SU-DHL-6 (cell line): ENCODE measurements around the gene RASAL3.

Experiments
- H2AFZ ChIP-seq: fragments of 200-600 bp; sonication (generic); 2 replicates; pipeline ENCODE4 v1.6.1; 2014; ENCODE audit warnings: low read depth, mild to moderate bottlenecking, moderate library complexity, mixed read lengths, antibody characterized with exemption, low read length; ENCODE audit not compliant: severe bottlenecking
- H3F3A ChIP-seq: fragments of 200-600 bp; shearing (Covaris generic); 2 replicates; pipeline ENCODE4 v1.6.0; 2016; ENCODE audit warnings: antibody characterized with exemption, mild to moderate bottlenecking; ENCODE audit not compliant: insufficient read depth
- H3K27ac ChIP-seq: fragments of 200-600 bp; sonication (generic); 2 replicates; pipeline ENCODE4 v1.5.1; 2016; ENCODE audit warnings: low read depth, mild to moderate bottlenecking, low read length, moderate library complexity, mixed read lengths
- H3K27me3 ChIP-seq: fragments of 200-600 bp; sonication (generic), shearing (Covaris generic); 2 replicates; pipeline ENCODE4 v1.6.0; 2014; ENCODE audit warnings: mild to moderate bottlenecking, low read length
- H3K36me3 ChIP-seq: fragments of 200-600 bp; sonication (generic); 2 replicates; pipeline ENCODE4 v1.6.1; 2014; ENCODE audit warnings: mild to moderate bottlenecking, low read length, mixed read lengths
- H3K4me2 ChIP-seq: fragments of 300-600, 200-600 bp; shearing (Covaris generic), sonication (generic); 2 replicates; pipeline ENCODE4 v1.6.0; 2014; ENCODE audit warnings: low read length, low read depth, mild to moderate bottlenecking; ENCODE audit not compliant: poor library complexity, severe bottlenecking
- H3K4me3 ChIP-seq: fragments of 200-600 bp; sonication (generic); 2 replicates; pipeline ENCODE4 v1.5.1; 2014; ENCODE audit warnings: antibody characterized with exemption, low read length, mild to moderate bottlenecking, mixed read lengths; ENCODE audit not compliant: insufficient read depth, poor library complexity, severe bottlenecking
- H3K79me2 ChIP-seq: fragments of 200-600 bp; sonication (generic); 2 replicates; pipeline ENCODE4 v1.6.1; 2014; ENCODE audit warnings: mild to moderate bottlenecking, low read length, moderate library complexity; ENCODE audit not compliant: insufficient read depth
- H3K9ac ChIP-seq: fragments of 200-600 bp; sonication (generic); 2 replicates; pipeline ENCODE4 v1.7.0; 2014; ENCODE audit warnings: mild to moderate bottlenecking, low read length
- H3K9me2 ChIP-seq: fragments of 200-600 bp; sonication (generic); replicated peaks from 2 replicates; pipeline ENCODE4 v1.6.1; 2014; ENCODE audit warnings: low read length; ENCODE audit not compliant: insufficient read depth
- H3K9me3 ChIP-seq: fragments of 200-600 bp; sonication (generic); 2 replicates; pipeline ENCODE4 v1.6.1; 2014; ENCODE audit warnings: low read length, mixed read lengths; ENCODE audit not compliant: insufficient read depth
- H4K20me1 ChIP-seq: fragments of 200-600 bp; sonication (generic); 2 replicates; pipeline ENCODE4 v1.6.1; 2014; ENCODE audit warnings: low read depth, mild to moderate bottlenecking, antibody characterized with exemption, low read length, moderate library complexity, mixed read lengths
- CTCF ChIP-seq: fragments of 200-600 bp; sonication (generic); IDR thresholded peaks from one replicate; pipeline ENCODE4 v1.5.1; 2017; ENCODE audit warnings: antibody characterized with exemption, mild to moderate bottlenecking, low read length, moderate library complexity; ENCODE audit not compliant: insufficient read depth, poor library complexity, severe bottlenecking
- EZH2phosphoT487 ChIP-seq: fragments of 200-600 bp; sonication (generic), shearing (Covaris generic); conservative IDR thresholded peaks from 2 replicates; pipeline ENCODE4 v1.6.1; 2018; ENCODE audit warnings: mild to moderate bottlenecking, antibody characterized with exemption, low read length, moderate library complexity, mixed read lengths

The RASAL3 gene

GRCh38 chr19:15439821-15440641 is 24.3 kb downstream of the RASAL3 start:
- H3K9ac ChIP-seq = no peak overlapping the region
- H3K79me2 ChIP-seq = no peaks in the 10 kb centered on the region
- no peaks in the 10 kb centered on the region for H4K20me1 ChIP-seq
- H3K27me3 ChIP-seq = no peaks in the 10 kb centered on the region
- no peak overlapping the region for H3K4me2 ChIP-seq
- H3K36me3 ChIP-seq = no peaks in the 10 kb centered on the region
- TF ChIP-seq CTCF = no peak
- no peak for TF ChIP-seq EZH2phosphoT487
- no peak overlapping the region for H3K4me3 ChIP-seq
- no peaks in the 10 kb centered on the region for H3K9me3 ChIP-seq
- no peaks in the 10 kb centered on the region for H3F3A ChIP-seq
- no peak overlapping the region for H3K27ac ChIP-seq
- no peaks in the 10 kb centered on the region for H3K9me2 ChIP-seq
- H2AFZ ChIP-seq = no peak overlapping the region

GRCh38 chr19:15439078-15439799 is 25.1 kb downstream of the RASAL3 start:
- no peak for TF ChIP-seq CTCF
- TF ChIP-seq EZH2phosphoT487 = no peak
- Histone ChIP-seq H3K9me3 (no peaks in the 10 kb centered on the region), H4K20me1 (no peaks in the 10 kb centered on the region), H3K4me2 (no peak overlapping the region), H3K9ac (no peak overlapping the region), H3K9me2 (no peaks in the 10 kb centered on the region), H3F3A (no peaks in the 10 kb centered on the region), H3K79me2 (no peaks in the 10 kb centered on the region), H3K27me3 (no peaks in the 10 kb centered on the region), H3K27ac (no peak overlapping the region), H3K4me3 (no peak overlapping the region), H3K36me3 (no peaks in the 10 kb centered on the region), H2AFZ (no peak overlapping the region)

- Histone ChIP-seq H3K79me2 (no peaks in the 10 kb centered on the region), H3F3A (no peaks in the 10 kb centered on the region), H3K27ac (no peak overlapping the region), H3K36me3 (no peaks in the 10 kb centered on the region), H3K9ac (no peak overlapping the region), H2AFZ (no peak overlapping the region), H3K27me3 (no peaks in the 10 kb centered on the region), H3K4me3 (no peak overlapping the region), H3K9me3 (no peaks in the 10 kb centered on the region), H4K20me1 (no peaks in the 10 kb centered on the region), H3K9me2 (no peaks in the 10 kb centered on the region), H3K4me2 (no peak overlapping the region)
- TF ChIP-seq EZH2phosphoT487 (no peak), CTCF (no peak)
Measured at GRCh38 chr19:15438577-15438976, 25.8 kb downstream of the RASAL3 start.
